WTC11 (cell line): Measurements from ENCODE around the gene BRCA1. TPM values are rescaled to one million over a fixed set of nuclear protein-coding genes. Genes with fewer than 3 reads are reported as not detected.
A peak's percentile ranks its signal among the peaks of the same experiment; 100 is the strongest.

ENCODE experiments used
- ATAC-seq: fragments of 200-7000 bp; cut with Tn5 transposase; 2 replicates; pipeline ENCODE4 v1.10.0; 2021; ENCODE audit warnings: mild to moderate bottlenecking, moderate library complexity
- CTCF ChIA-PET: fragments of 300-600 bp; sonication (Branson Sonifier 250); formaldehyde crosslinking; loops from one replicate; lab custom pipeline; 2021; ENCODE audit warnings: antibody characterized with exemption; lab: Charles Lee
- POLR2A ChIA-PET: fragments of 350-600 bp; sonication (Branson Sonifier 250); formaldehyde crosslinking; loops from one replicate; lab custom pipeline; 2021; ENCODE audit warnings: antibody characterized with exemption; lab: Charles Lee
- DNase-seq: peaks from one replicate; pipeline ENCODE4 v3.0.0; 2021; ENCODE audit warnings: low spot score
- H3K27ac Mint-ChIP-seq: 2 replicates; pipeline ENCODE4 v1.8.0; 2021; ENCODE audit warnings: mixed read lengths
- H3K27me3 Mint-ChIP-seq: 2 replicates; pipeline ENCODE4 v1.8.0; 2021; ENCODE audit warnings: low read depth, mild to moderate bottlenecking, moderate library complexity, mixed read lengths
- H3K36me3 Mint-ChIP-seq: 2 replicates; pipeline ENCODE4 v1.8.0; 2021; ENCODE audit warnings: mixed read lengths
- H3K4me1 Mint-ChIP-seq: 2 replicates; pipeline ENCODE4 v1.8.0; 2022; ENCODE audit warnings: mixed read lengths
- H3K4me3 Mint-ChIP-seq: 2 replicates; pipeline ENCODE4 v1.8.0; 2021; ENCODE audit warnings: mild to moderate bottlenecking, moderate library complexity, mixed read lengths
- H3K9me3 Mint-ChIP-seq: 2 replicates; pipeline ENCODE4 v1.8.0; 2021; ENCODE audit warnings: mixed read lengths
- EMX1 ChIP-seq: fragments of 250-450 bp; sonication (Bioruptor Pico); IDR thresholded peaks from 2 replicates; pipeline ENCODE4 v1.8.0; 2021; ENCODE audit warnings: mild to moderate bottlenecking
- FOXP1 ChIP-seq: sonication (generic); formaldehyde crosslinking; IDR thresholded peaks from 2 replicates; pipeline ENCODE4 v1.8.0; 2022; ENCODE audit warnings: missing genetic modification reagents, mild to moderate bottlenecking, moderate library complexity, borderline replicate concordance
- HMGA2 ChIP-seq: fragments of 250-450 bp; sonication (Bioruptor Pico); IDR thresholded peaks from 2 replicates; pipeline ENCODE4 v1.4.0; 2021; ENCODE audit warnings: mild to moderate bottlenecking, moderate library complexity
- JAZF1 ChIP-seq: fragments of 250-450 bp; sonication (Bioruptor Pico); IDR thresholded peaks from 2 replicates; pipeline ENCODE4 v1.9.0; 2021; ENCODE audit warnings: moderate library complexity, mild to moderate bottlenecking, inconsistent platforms
- KAT7 ChIP-seq: sonication (generic); formaldehyde crosslinking; IDR thresholded peaks from 2 replicates; pipeline ENCODE4 v1.8.1; 2023; ENCODE audit warnings: missing genetic modification reagents, mild to moderate bottlenecking, borderline replicate concordance
- MYBL2 ChIP-seq: sonication (generic); formaldehyde crosslinking; IDR thresholded peaks from 2 replicates; pipeline ENCODE4 v1.8.1; 2023; ENCODE audit warnings: mild to moderate bottlenecking, moderate library complexity, missing genetic modification reagents
- NFE2L1 ChIP-seq: sonication (generic); formaldehyde crosslinking; IDR thresholded peaks from 2 replicates; pipeline ENCODE4 v1.8.1; 2023; ENCODE audit warnings: missing genetic modification reagents
- ZNF219 ChIP-seq: sonication (generic); formaldehyde crosslinking; IDR thresholded peaks from 2 replicates; pipeline ENCODE4 v1.8.0; 2023; ENCODE audit warnings: missing genetic modification reagents, mild to moderate bottlenecking, borderline replicate concordance
- ZNF232 ChIP-seq: sonication (generic); formaldehyde crosslinking; IDR thresholded peaks from 2 replicates; pipeline ENCODE4 v1.8.0; 2022; ENCODE audit warnings: mild to moderate bottlenecking, missing genetic modification reagents
- ZNF671 ChIP-seq: fragments of 250-450 bp; sonication (Bioruptor Pico); IDR thresholded peaks from 2 replicates; pipeline ENCODE4 v1.8.0; 2021; ENCODE audit warnings: mild to moderate bottlenecking
- total RNA-seq: library from RNA; stranded (reverse); gene quantifications from 3 replicates; pipeline ENCODE4 v1.2.3, GENCODE V29; 2021
- TF ChIP-seq, protein P1 (sequence below): fragments of 250-450 bp; sonication (Bioruptor Pico); IDR thresholded peaks from 2 replicates; pipeline ENCODE4 v1.9.0; 2021; ENCODE audit warnings: mild to moderate bottlenecking, borderline replicate concordance
- TF ChIP-seq, protein P2 (sequence below): sonication (generic); formaldehyde crosslinking; IDR thresholded peaks from 2 replicates; pipeline ENCODE4 v1.8.1; 2023; ENCODE audit warnings: mild to moderate bottlenecking, missing genetic modification reagents, moderate library complexity
- TF ChIP-seq, protein P3 (sequence below): fragments of 250-450 bp; sonication (Bioruptor Pico); IDR thresholded peaks from 2 replicates; pipeline ENCODE4 v1.9.0; 2021; ENCODE audit warnings: moderate library complexity, mild to moderate bottlenecking, inconsistent platforms, borderline replicate concordance
- TF ChIP-seq, protein P4 (sequence below): sonication (generic); formaldehyde crosslinking; conservative IDR thresholded peaks from 2 replicates; pipeline ENCODE4 v1.8.1; 2022; ENCODE audit warnings: mild to moderate bottlenecking, missing genetic modification reagents
- TF ChIP-seq, protein P5 (sequence below): sonication (generic); formaldehyde crosslinking; IDR thresholded peaks from 2 replicates; pipeline ENCODE4 v1.8.0; 2022; ENCODE audit warnings: mild to moderate bottlenecking, missing genetic modification reagents
- TF ChIP-seq, protein P6 (sequence below): sonication (generic); formaldehyde crosslinking; IDR thresholded peaks from 2 replicates; pipeline ENCODE4 v1.8.0; 2022; ENCODE audit warnings: mild to moderate bottlenecking, missing genetic modification reagents
- TF ChIP-seq, protein P7 (sequence below): sonication (generic); formaldehyde crosslinking; IDR thresholded peaks from 2 replicates; pipeline ENCODE4 v1.8.0; 2022; ENCODE audit warnings: missing genetic modification reagents
- TF ChIP-seq, protein P8 (sequence below): sonication (generic); formaldehyde crosslinking; IDR thresholded peaks from 2 replicates; pipeline ENCODE4 v1.8.0; 2022; ENCODE audit warnings: mild to moderate bottlenecking, missing genetic modification reagents

Gene BRCA1
- total RNA-seq, 1 experiment from 2014 or later = 37.8 TPM

DNA sequence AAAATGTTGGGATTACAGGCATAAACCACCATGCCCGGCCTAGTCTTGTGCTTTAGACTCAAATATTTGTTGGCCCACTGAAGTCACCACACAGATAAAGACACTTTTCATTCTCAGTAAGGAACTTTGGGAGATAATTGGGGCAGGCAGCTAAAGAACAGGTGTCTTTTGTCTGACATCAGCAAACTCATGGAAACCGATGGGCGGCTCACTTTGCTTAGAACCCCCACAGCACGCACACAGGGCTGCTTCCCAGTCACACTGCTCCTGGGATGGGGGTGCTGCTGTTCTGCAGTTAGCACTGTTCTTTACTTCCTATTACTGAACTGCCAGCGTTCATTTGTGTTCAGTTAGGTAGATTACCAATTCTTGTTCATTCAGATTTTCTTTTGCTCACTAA, 18.0 kb upstream of the BRCA1 start (continued):
- TF ChIP-seq, protein P1, sequence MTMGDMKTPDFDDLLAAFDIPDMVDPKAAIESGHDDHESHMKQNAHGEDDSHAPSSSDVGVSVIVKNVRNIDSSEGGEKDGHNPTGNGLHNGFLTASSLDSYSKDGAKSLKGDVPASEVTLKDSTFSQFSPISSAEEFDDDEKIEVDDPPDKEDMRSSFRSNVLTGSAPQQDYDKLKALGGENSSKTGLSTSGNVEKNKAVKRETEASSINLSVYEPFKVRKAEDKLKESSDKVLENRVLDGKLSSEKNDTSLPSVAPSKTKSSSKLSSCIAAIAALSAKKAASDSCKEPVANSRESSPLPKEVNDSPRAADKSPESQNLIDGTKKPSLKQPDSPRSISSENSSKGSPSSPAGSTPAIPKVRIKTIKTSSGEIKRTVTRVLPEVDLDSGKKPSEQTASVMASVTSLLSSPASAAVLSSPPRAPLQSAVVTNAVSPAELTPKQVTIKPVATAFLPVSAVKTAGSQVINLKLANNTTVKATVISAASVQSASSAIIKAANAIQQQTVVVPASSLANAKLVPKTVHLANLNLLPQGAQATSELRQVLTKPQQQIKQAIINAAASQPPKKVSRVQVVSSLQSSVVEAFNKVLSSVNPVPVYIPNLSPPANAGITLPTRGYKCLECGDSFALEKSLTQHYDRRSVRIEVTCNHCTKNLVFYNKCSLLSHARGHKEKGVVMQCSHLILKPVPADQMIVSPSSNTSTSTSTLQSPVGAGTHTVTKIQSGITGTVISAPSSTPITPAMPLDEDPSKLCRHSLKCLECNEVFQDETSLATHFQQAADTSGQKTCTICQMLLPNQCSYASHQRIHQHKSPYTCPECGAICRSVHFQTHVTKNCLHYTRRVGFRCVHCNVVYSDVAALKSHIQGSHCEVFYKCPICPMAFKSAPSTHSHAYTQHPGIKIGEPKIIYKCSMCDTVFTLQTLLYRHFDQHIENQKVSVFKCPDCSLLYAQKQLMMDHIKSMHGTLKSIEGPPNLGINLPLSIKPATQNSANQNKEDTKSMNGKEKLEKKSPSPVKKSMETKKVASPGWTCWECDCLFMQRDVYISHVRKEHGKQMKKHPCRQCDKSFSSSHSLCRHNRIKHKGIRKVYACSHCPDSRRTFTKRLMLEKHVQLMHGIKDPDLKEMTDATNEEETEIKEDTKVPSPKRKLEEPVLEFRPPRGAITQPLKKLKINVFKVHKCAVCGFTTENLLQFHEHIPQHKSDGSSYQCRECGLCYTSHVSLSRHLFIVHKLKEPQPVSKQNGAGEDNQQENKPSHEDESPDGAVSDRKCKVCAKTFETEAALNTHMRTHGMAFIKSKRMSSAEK (CRISPR knock-in tag) = no peak
- TF ChIP-seq, protein P2, sequence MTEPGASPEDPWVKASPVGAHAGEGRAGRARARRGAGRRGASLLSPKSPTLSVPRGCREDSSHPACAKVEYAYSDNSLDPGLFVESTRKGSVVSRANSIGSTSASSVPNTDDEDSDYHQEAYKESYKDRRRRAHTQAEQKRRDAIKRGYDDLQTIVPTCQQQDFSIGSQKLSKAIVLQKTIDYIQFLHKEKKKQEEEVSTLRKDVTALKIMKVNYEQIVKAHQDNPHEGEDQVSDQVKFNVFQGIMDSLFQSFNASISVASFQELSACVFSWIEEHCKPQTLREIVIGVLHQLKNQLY (CRISPR knock-in tag) = no peak
- no peak for TF ChIP-seq EMX1 (CRISPR knock-in tag)
- TF ChIP-seq, all 79 proteins: peak for 0

DNA sequence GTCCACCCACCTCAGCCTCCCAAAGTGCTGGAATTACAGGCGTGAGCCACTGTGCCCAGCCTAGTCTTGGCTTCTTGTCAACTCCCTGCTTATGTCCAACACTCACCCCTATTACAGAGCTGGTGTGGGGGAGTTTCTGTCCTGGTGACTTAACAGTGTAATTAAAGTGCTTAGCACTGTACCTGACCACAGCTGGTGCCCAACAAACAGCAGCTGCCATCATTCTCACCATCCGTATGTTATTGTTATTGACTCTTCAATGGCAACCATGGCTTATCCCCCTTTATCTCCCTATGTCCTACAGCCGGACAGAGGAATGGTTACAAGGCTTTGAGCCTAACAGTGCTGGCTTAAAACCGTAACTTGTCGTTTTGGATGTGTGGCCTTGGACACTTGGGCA, 17.0 kb upstream of the BRCA1 start:
- TF ChIP-seq EMX1 (CRISPR knock-in tag) = no peak
- TF ChIP-seq, protein P3, sequence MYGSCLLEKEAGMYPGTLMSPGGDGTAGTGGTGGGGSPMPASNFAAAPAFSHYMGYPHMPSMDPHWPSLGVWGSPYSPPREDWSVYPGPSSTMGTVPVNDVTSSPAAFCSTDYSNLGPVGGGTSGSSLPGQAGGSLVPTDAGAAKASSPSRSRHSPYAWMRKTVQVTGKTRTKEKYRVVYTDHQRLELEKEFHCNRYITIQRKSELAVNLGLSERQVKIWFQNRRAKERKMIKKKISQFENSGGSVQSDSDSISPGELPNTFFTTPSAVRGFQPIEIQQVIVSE = no peak
- TF ChIP-seq JAZF1 (CRISPR knock-in tag) = no peak
- TF ChIP-seq ZNF232 (CRISPR knock-in tag) = no peak
- no peak for TF ChIP-seq KAT7 (CRISPR knock-in tag)
- TF ChIP-seq, protein P4, sequence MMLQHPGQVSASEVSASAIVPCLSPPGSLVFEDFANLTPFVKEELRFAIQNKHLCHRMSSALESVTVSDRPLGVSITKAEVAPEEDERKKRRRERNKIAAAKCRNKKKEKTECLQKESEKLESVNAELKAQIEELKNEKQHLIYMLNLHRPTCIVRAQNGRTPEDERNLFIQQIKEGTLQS (CRISPR knock-in tag) = no peak
- no peak for TF ChIP-seq FOXP1 (CRISPR knock-in tag)
- TF ChIP-seq, protein P5, sequence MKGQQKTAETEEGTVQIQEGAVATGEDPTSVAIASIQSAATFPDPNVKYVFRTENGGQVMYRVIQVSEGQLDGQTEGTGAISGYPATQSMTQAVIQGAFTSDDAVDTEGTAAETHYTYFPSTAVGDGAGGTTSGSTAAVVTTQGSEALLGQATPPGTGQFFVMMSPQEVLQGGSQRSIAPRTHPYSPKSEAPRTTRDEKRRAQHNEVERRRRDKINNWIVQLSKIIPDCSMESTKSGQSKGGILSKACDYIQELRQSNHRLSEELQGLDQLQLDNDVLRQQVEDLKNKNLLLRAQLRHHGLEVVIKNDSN (CRISPR knock-in tag) = no peak
- peaks cover 5% of the 10 kb centered on the region; the same call in 1 of the 2 replicates for H3K36me3 Mint-ChIP-seq
- ChIA-PET CTCF (no interaction called here), POLR2A (interaction anchor here (0.6 kb wide), 1 partner anchor 9 kb away, joined by 3 read pairs; no protein-coding TSS in a partner anchor)
- no peaks in the 10 kb centered on the region for H3K9me3 Mint-ChIP-seq
- H3K4me3 Mint-ChIP-seq = no peak overlapping the region
- DNase-seq = no peak
- ATAC-seq = no peak
- H3K4me1 Mint-ChIP-seq = peaks cover 26% of the 10 kb centered on the region
- H3K27me3 Mint-ChIP-seq = no peaks in the 10 kb centered on the region
- H3K27ac Mint-ChIP-seq = no peak overlapping the region

DNA sequence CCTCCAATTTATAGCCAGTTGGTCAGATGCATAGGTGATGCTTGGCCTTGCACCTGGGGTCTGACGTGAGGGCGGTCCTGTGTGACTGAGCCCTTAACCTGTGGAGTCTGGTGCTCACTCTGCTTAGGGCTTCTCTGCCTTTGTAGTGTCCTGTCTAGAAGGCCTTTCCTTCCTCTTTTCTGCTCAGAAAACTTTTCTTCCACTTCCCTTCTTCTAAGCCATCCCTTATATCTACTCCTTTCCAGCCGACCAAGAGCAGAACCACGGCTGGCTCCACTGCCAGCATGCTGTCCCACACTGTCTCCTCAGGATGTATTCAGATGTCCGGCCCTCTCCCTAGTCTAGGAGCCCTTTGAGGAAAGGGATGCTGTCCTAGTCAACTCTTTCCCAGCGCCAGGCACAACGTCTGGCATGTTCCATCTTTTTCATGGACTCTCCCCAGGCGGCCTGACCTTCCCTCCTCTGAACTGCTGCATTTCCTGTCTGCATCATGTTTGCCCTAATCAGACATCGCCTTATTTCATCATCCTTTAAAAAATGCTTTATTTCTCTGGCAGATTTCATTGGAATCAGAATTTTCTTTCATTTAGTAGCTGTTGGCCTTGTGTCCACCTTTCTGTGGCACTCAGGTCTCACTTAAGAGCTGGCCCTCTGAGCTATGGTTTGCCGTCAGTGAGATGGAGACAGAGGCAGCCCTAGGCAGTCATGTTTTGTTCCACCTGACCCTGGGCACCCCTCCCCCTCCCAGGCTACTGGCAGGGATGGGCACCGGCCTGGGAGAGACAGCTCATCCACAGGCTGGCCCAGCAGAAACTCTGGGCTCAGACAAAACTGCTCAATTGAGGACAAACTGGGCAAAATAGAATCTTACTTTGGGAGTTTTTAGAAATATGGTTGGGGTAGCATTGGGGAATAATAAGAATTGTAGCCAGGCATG, 15.5 kb upstream of the BRCA1 start:
- peaks cover 5% of the 10 kb centered on the region; the same call in 1 of the 2 replicates for H3K36me3 Mint-ChIP-seq
- TF ChIP-seq, protein P6, sequence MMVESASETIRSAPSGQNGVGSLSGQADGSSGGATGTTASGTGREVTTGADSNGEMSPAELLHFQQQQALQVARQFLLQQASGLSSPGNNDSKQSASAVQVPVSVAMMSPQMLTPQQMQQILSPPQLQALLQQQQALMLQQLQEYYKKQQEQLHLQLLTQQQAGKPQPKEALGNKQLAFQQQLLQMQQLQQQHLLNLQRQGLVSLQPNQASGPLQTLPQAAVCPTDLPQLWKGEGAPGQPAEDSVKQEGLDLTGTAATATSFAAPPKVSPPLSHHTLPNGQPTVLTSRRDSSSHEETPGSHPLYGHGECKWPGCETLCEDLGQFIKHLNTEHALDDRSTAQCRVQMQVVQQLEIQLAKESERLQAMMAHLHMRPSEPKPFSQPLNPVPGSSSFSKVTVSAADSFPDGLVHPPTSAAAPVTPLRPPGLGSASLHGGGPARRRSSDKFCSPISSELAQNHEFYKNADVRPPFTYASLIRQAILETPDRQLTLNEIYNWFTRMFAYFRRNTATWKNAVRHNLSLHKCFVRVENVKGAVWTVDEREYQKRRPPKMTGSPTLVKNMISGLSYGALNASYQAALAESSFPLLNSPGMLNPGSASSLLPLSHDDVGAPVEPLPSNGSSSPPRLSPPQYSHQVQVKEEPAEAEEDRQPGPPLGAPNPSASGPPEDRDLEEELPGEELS (CRISPR knock-in tag) = no peak
- TF ChIP-seq, protein P7, sequence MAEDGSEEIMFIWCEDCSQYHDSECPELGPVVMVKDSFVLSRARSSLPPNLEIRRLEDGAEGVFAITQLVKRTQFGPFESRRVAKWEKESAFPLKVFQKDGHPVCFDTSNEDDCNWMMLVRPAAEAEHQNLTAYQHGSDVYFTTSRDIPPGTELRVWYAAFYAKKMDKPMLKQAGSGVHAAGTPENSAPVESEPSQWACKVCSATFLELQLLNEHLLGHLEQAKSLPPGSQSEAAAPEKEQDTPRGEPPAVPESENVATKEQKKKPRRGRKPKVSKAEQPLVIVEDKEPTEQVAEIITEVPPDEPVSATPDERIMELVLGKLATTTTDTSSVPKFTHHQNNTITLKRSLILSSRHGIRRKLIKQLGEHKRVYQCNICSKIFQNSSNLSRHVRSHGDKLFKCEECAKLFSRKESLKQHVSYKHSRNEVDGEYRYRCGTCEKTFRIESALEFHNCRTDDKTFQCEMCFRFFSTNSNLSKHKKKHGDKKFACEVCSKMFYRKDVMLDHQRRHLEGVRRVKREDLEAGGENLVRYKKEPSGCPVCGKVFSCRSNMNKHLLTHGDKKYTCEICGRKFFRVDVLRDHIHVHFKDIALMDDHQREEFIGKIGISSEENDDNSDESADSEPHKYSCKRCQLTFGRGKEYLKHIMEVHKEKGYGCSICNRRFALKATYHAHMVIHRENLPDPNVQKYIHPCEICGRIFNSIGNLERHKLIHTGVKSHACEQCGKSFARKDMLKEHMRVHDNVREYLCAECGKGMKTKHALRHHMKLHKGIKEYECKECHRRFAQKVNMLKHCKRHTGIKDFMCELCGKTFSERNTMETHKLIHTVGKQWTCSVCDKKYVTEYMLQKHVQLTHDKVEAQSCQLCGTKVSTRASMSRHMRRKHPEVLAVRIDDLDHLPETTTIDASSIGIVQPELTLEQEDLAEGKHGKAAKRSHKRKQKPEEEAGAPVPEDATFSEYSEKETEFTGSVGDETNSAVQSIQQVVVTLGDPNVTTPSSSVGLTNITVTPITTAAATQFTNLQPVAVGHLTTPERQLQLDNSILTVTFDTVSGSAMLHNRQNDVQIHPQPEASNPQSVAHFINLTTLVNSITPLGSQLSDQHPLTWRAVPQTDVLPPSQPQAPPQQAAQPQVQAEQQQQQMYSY = no peak
- TF ChIP-seq MYBL2 (CRISPR knock-in tag) (no peak), JAZF1 (CRISPR knock-in tag) (no peak), NFE2L1 (CRISPR knock-in tag) (no peak), HMGA2 (CRISPR knock-in tag) (no peak), ZNF219 (CRISPR knock-in tag) (no peak), ZNF671 (CRISPR knock-in tag) (no peak)
- TF ChIP-seq, protein P8, sequence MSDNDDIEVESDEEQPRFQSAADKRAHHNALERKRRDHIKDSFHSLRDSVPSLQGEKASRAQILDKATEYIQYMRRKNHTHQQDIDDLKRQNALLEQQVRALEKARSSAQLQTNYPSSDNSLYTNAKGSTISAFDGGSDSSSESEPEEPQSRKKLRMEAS = no peak
- TF ChIP-seq, all 79 proteins: peak for 0
- ATAC-seq = no peak
- H3K4me1 Mint-ChIP-seq = peaks cover 14% of the 10 kb centered on the region
- H3K27ac Mint-ChIP-seq = peak overlapping the region; percentile 28
- no peaks in the 10 kb centered on the region for H3K9me3 Mint-ChIP-seq
- H3K4me3 Mint-ChIP-seq = no peak overlapping the region
- POLR2A ChIA-PET = interaction anchor here (1.2 kb wide), 1 partner anchor 15 kb away, joined by 3 read pairs; the partner anchor contains the start of gene BRCA1
- CTCF ChIA-PET = no interaction called here
- no peak for DNase-seq
- no peaks in the 10 kb centered on the region for H3K27me3 Mint-ChIP-seq
